ENCODE measurements around the gene NGEF. TPM values are rescaled to one million over a fixed set of nuclear protein-coding genes. Genes with fewer than 3 reads are reported as not detected.

Gene NGEF
- total RNA-seq, 6 experiments from 2014 or later = 16.4 to 20.9 (median 20.2) TPM

GRCh38 chr2:232875256-232876121 lies 137.6 kb downstream of the NGEF start:
- WGBS (ENCODE audit: insufficient coverage, low coverage, low lambda C conversion rate, missing lambda C conversion rate) = 23% methylated on average over 14 of the region's 37 CpGs
- H3K4me3 ChIP-seq = peak overlapping the region; percentile 49 to 72 (median 62)
- H3K27me3 ChIP-seq = no peaks in the 10 kb centered on the region
- no peaks in the 10 kb centered on the region for H3K36me3 ChIP-seq
- peak in 1 of 3 donors; percentile 53 for DNase-seq
- H3K9me3 ChIP-seq = no peaks in the 10 kb centered on the region
- peak overlapping the region; percentile 60 to 89 (median 80) for H3K27ac ChIP-seq
- intact Hi-C loops (cut with DNase I) = no loop called here
- H3K4me1 ChIP-seq = peaks cover 0 to 28% (median 7%) of the 10 kb centered on the region in 4 donors
- ATAC-seq = peak; percentile 12 to 36 (median 21)
- no peak for TF ChIP-seq POLR2A (IDR thresholded peaks at IDR 0.05)
- TF ChIP-seq CTCF (IDR thresholded peaks at IDR 0.05) = no peak

GRCh38 chr2:232874677-232875223 lies 138.3 kb downstream of the NGEF start:
- H3K27me3 ChIP-seq = no peaks in the 10 kb centered on the region
- no peak for TF ChIP-seq CTCF (IDR thresholded peaks at IDR 0.05)
- TF ChIP-seq POLR2A (IDR thresholded peaks at IDR 0.05) = no peak
- ATAC-seq (no peak), DNase-seq (peak in 1 of 3 donors; percentile 45)
- H3K9me3 ChIP-seq = no peaks in the 10 kb centered on the region
- WGBS (ENCODE audit: insufficient coverage, low coverage, low lambda C conversion rate, missing lambda C conversion rate) = 75% methylated on average over 8 of the region's 16 CpGs
- peaks cover 0 to 28% (median 7%) of the 10 kb centered on the region in 4 donors for H3K4me1 ChIP-seq
- intact Hi-C loops (cut with DNase I) = no loop called here
- H3K4me3 ChIP-seq = no peak overlapping the region
- H3K36me3 ChIP-seq = no peaks in the 10 kb centered on the region
- H3K27ac ChIP-seq = peak overlapping the region; percentile 24 to 89 (median 38)

- Histone ChIP-seq H3K4me1 (peaks cover 0 to 28% (median 7%) of the 10 kb centered on the region in 4 donors), H3K36me3 (no peaks in the 10 kb centered on the region), H3K27me3 (no peaks in the 10 kb centered on the region), H3K27ac (peak overlapping the region; percentile 24 to 89 (median 38)), H3K9me3 (no peaks in the 10 kb centered on the region), H3K4me3 (no peak overlapping the region)
- DNase-seq = peak in 1 of 3 donors; percentile 55
- 11% methylated on average over 4 of the region's 6 CpGs for WGBS (ENCODE audit: insufficient coverage, low coverage, low lambda C conversion rate, missing lambda C conversion rate)
- peak; percentile 17 to 57 (median 34) for ATAC-seq
- no peak for TF ChIP-seq POLR2A (IDR thresholded peaks at IDR 0.05)
- no peak for TF ChIP-seq CTCF (IDR thresholded peaks at IDR 0.05)
- intact Hi-C loops (cut with DNase I) = no loop called here
Measured at GRCh38 chr2:232873909-232874641, 139.0 kb downstream of the NGEF start.

DNA sequence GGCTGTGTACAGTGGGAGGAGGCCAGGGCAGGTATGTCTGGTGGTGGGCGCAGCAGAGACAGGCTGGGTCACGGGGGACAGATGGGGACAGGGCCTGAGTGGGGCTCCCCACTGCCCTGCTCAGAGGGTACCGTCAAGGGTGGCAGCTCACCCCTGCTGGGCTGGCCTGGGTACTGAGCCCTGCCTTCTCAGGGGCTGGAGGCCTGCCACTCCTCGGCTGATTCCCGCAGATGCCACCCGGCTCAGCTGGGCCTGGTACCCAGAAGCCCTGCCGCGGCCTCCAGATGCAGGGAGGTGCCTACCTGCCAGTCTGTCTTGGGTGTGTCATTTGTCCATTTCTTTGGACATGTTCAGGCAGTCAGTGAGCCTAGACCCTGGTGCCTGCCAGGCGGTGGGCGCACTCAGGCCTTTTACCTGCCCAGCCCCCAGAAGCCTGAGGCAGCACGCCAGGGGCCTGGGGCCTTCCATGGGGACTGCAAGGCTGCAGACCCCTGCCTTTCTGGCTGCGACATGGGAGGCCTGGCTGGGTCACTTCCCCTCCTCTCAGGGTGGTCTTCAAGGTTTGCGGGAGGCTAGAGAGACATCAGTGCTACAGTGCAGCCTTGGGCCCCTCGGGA lies 139.7 kb downstream of the NGEF start:
- TF ChIP-seq CTCF (IDR thresholded peaks at IDR 0.05) = no peak
- TF ChIP-seq POLR2A (IDR thresholded peaks at IDR 0.05) = no peak
- H3K27ac ChIP-seq = peak overlapping the region in 2 of 3 donors; percentile 24 to 89
- H3K4me1 ChIP-seq = peaks cover 0 to 28% (median 7%) of the 10 kb centered on the region in 4 donors
- no peaks in the 10 kb centered on the region for H3K9me3 ChIP-seq
- 100% methylated on average over 3 of the region's 14 CpGs for WGBS (ENCODE audit: insufficient coverage, low coverage, low lambda C conversion rate, missing lambda C conversion rate)
- no peaks in the 10 kb centered on the region for H3K27me3 ChIP-seq
- intact Hi-C loops (cut with DNase I) = no loop called here
- DNase-seq = peak in 1 of 3 donors; percentile 49
- ATAC-seq = no peak
- no peak overlapping the region for H3K4me3 ChIP-seq
- H3K36me3 ChIP-seq = no peaks in the 10 kb centered on the region
